Heart left ventricle (tissue), 13 donors: ENCODE results near the gene KIRREL3.

Experiments
- CTCF ChIP-seq, 12 donors: fragments of 200-600 bp; sonication (generic) in 4 of 12; IDR thresholded peaks; one replicate each; pipeline versions ENCODE4 v1.5.0 to v1.8.0; 2018 to 2022; ENCODE audit warnings: antibody characterized with exemption in 12 of 12, mild to moderate bottlenecking in 5 of 12
- POLR2A ChIP-seq, 2 donors: fragments of 450-650 bp; IDR thresholded peaks; one replicate each; pipeline ENCODE4 v1.6.1; 2017; ENCODE audit warnings: antibody characterized with exemption in 2 of 2, mild to moderate bottlenecking in 2 of 2, moderate library complexity in 2 of 2
- donor health status: ischemic (EF 13 %, LVEDD 7.1; RV severe dilation, severe dysfunction).
- donor health status: DM: no; HTN: yes; CAD: no.
- donor health status: DM: no; HTN: no; CAD: no.
- donor health status: ischemic (EF 25% LVEDD 6.9; RV normal size, moderate dysfunction).
- donor health status: ischemic (EF 25% LVEDD 5.7; RV mildly dilated, moderate dysfunction).
- donor health status: ischemic (EF 35%, LVEDD 5.7; RV mildly dilated, moderate dysfunction).
- donor health status: nonischemic (EF 11% LVEDD 7.7; RV severe dilation, severe dysfunction).
- donor health status: DM: yes; HTN: yes; CAD: no.
- donor health status: PGD.
- donor health status: ischemic (EF 29% LVEDD 5.4; RV normal size, mild dysfunction).
- donor health status: nonischemic (EF 23%, LVEDD 6.1; RV moderate dilation, normal function).

- TF ChIP-seq CTCF (IDR thresholded peaks at IDR 0.05), result no peak
- no peak for TF ChIP-seq POLR2A (IDR thresholded peaks at IDR 0.05)
These were observed 486.4 kb downstream of the KIRREL3 start for GRCh38 chr11:126514061-126514693.
